ENCODE results near the gene B3GNT9.

- TF ChIP-seq CTCF (IDR thresholded peaks at IDR 0.05) = no peak
- TF ChIP-seq POLR2A (IDR thresholded peaks at IDR 0.05) = no peak
Observed at GRCh38 chr16:67180166-67180565, 29.4 kb upstream of the B3GNT9 start.

All from testis (tissue), 2 donors.